ENCODE measurements around the gene RMC1.

- TF ChIP-seq CTCF (IDR thresholded peaks at IDR 0.05) = no peak
- TF ChIP-seq POLR2A (IDR thresholded peaks at IDR 0.05) = no peak
- no peak for TF ChIP-seq POLR2AphosphoS5 (IDR thresholded peaks at IDR 0.05)
Measured at GRCh38 chr18:23493654-23494053, 9.7 kb upstream of the RMC1 start.

All from breast epithelium (tissue), 3 donors.